ENCODE data around the gene MCTP2. TPM values are rescaled to one million over a fixed set of nuclear protein-coding genes. Genes with fewer than 3 reads are reported as not detected.

Gene MCTP2
- total and polyA plus RNA-seq, 2 of the 8 experiments (the other 6 are each of a cell fraction or from before 2014, with no cell fraction given), result 3.4 to 4.5 TPM

DNA sequence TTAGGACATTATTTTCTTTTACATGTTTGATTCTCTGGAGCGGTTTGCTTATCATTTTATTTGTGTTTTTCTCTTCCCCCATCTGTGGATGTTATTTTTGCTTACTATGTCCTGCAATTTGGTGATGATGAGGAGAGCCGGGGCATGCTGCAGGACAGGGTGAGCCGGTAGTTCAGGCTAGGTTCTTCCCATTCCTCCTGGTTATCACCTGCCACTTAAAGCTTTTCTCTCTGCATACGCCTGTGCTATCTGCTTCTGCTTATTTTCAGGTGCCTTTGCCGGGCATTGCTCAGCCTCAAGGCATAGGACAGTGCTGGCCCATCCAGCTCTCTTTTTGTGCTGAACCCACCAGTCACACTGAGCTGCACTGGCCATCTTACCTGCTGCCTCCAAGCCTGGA, 85.8 kb downstream of the MCTP2 start (continued):
- TF ChIP-seq, protein P1, sequence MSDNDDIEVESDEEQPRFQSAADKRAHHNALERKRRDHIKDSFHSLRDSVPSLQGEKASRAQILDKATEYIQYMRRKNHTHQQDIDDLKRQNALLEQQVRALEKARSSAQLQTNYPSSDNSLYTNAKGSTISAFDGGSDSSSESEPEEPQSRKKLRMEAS (IDR thresholded peaks at IDR 0.05), result no peak
- TF ChIP-seq POLR2A (IDR thresholded peaks at IDR 0.05; ENCODE audit: control extremely low read depth in 1 of 2, low read depth in 2 of 2, low read length in 2 of 2) (no peak), JUND (IDR thresholded peaks at IDR 0.05; ENCODE audit: low read length) (no peak), ZNF274 (IDR thresholded peaks at IDR 0.05; ENCODE audit: borderline replicate concordance, extremely low read depth, low read length) (no peak), KDM1A (IDR thresholded peaks at IDR 0.05; ENCODE audit: borderline replicate concordance, low read length) (no peak), NANOG (IDR thresholded peaks at IDR 0.05; ENCODE audit: insufficient read depth, low read depth, low read length, poor library complexity, severe bottlenecking) (no peak), BCL11A (IDR thresholded peaks at IDR 0.05; ENCODE audit: low read depth in 2 of 2, low read length in 2 of 2) (no peak), CHD2 (IDR thresholded peaks at IDR 0.05; ENCODE audit: low read length) (no peak), TEAD4 (IDR thresholded peaks at IDR 0.05; ENCODE audit: low read depth, low read length) (no peak)
- TF ChIP-seq, protein P2, sequence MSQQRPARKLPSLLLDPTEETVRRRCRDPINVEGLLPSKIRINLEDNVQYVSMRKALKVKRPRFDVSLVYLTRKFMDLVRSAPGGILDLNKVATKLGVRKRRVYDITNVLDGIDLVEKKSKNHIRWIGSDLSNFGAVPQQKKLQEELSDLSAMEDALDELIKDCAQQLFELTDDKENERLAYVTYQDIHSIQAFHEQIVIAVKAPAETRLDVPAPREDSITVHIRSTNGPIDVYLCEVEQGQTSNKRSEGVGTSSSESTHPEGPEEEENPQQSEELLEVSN (IDR thresholded peaks at IDR 0.05), result no peak
